GM21526 (cell line): ENCODE results near the gene MICA.
"Not testable (repeated sequence)": the region's sequence is repeated elsewhere in the genome, so short reads cannot be mapped to it uniquely, and the experiment has no call there.

Experiments
- ATAC-seq: cut with Tn5 transposase; IDR thresholded peaks from one replicate; pipeline ENCODE4 v1.9.1; 2021; ENCODE audit warnings: moderate library complexity; ENCODE audit not compliant: unreplicated experiment, low FRiP score

The MICA gene

GRCh38 chr6:31379850-31380249 lies 23.5 kb upstream of the MICA start:
- no peak for ATAC-seq

- no peak for ATAC-seq
Measured at GRCh38 chr6:31381666-31382065, 21.7 kb upstream of the MICA start.

GRCh38 chr6:31383149-31383548 lies 20.2 kb upstream of the MICA start:
- no peak for ATAC-seq

- ATAC-seq = no peak
Measured at GRCh38 chr6:31385041-31385440, 18.4 kb upstream of the MICA start.

- no peak for ATAC-seq
Measured at GRCh38 chr6:31386099-31386498, 17.3 kb upstream of the MICA start.

GRCh38 chr6:31386977-31387376 lies 16.4 kb upstream of the MICA start:
- no peak for ATAC-seq

GRCh38 chr6:31388916-31389801 lies 14.2 kb upstream of the MICA start:
- not testable (repeated sequence) for ATAC-seq

- not testable (repeated sequence) for ATAC-seq
Measured at GRCh38 chr6:31389802-31390132, 13.6 kb upstream of the MICA start.

GRCh38 chr6:31393932-31394331 lies 9.5 kb upstream of the MICA start:
- ATAC-seq = no peak

GRCh38 chr6:31394381-31394780 lies 9.0 kb upstream of the MICA start:
- ATAC-seq = no peak

- no peak for ATAC-seq
Measured at GRCh38 chr6:31395832-31396231, 7.6 kb upstream of the MICA start.

GRCh38 chr6:31396422-31397152 lies 6.8 kb upstream of the MICA start:
- ATAC-seq = no peak

GRCh38 chr6:31397153-31397499 lies 6.3 kb upstream of the MICA start:
- not testable (repeated sequence) for ATAC-seq

GRCh38 chr6:31397901-31398525 lies 5.4 kb upstream of the MICA start:
- ATAC-seq = no peak

GRCh38 chr6:31399589-31400466 lies 3.6 kb upstream of the MICA start:
- ATAC-seq = no peak

GRCh38 chr6:31400467-31401289 lies 2.7 kb upstream of the MICA start:
- ATAC-seq = no peak

GRCh38 chr6:31401403-31401802 lies 2.0 kb upstream of the MICA start:
- no peak for ATAC-seq

- no peak for ATAC-seq
Measured at GRCh38 chr6:31402324-31403282, 792 bp upstream of the MICA start.

- ATAC-seq = not testable (repeated sequence)
Measured at GRCh38 chr6:31404061-31404364, 618 bp downstream of the MICA start.
